SH-SY5Y (cell line): ENCODE data around the gene XAGE1B.

ENCODE experiments used
- GATA2 ChIP-seq: IDR thresholded peaks from 2 replicates; pipeline ENCODE4 v1.6.1; 2011; ENCODE audit warnings: mild to moderate bottlenecking, low read depth, low read length
- GATA3 ChIP-seq: IDR thresholded peaks from 2 replicates; pipeline ENCODE4 v1.6.1; 2011; ENCODE audit warnings: low read depth, mild to moderate bottlenecking, low read length, moderate library complexity

- no peak for TF ChIP-seq GATA3
- TF ChIP-seq GATA2 = no peak
Observed at GRCh38 chrX:52509916-52510315, 6.9 kb downstream of the XAGE1B start.
